Measurements from ENCODE around the gene NFYC. TPM values are rescaled to one million over a fixed set of nuclear protein-coding genes. Genes with fewer than 3 reads are reported as not detected.
A peak's percentile ranks its signal among the peaks of the same experiment; 100 is the strongest.
"Not testable (repeated sequence)": the region's sequence is repeated elsewhere in the genome, so short reads cannot be mapped to it uniquely, and the experiment has no call there.

Gene NFYC
- total RNA-seq, 1 experiment from 2014 or later = 83.0 TPM

- intact Hi-C loops (cut with micrococcal nuclease; ENCODE audit: unreplicated experiment) = no loop called here
- H3K4me3 ChIP-seq (ENCODE audit: low read depth, low read length, poor library complexity, severe bottlenecking) = no peak overlapping the region
- no peaks in the 10 kb centered on the region for H3K27me3 ChIP-seq (replicated peaks; ENCODE audit: insufficient read depth, low read depth, low read length, poor library complexity)
- no TSS peak for BruUV-seq (replicated peaks)
- H3K27ac ChIP-seq (ENCODE audit: low read depth, low read length, poor library complexity, severe bottlenecking) = peak overlapping the region; percentile 53
- no peaks in the 10 kb centered on the region for H3K9me3 ChIP-seq (ENCODE audit: low read depth, low read length, poor library complexity, severe bottlenecking)
- peaks cover 58% of the 10 kb centered on the region for H3K4me1 ChIP-seq (ENCODE audit: insufficient read depth, low read length, poor library complexity, severe bottlenecking)
- TF ChIP-seq, protein P1, sequence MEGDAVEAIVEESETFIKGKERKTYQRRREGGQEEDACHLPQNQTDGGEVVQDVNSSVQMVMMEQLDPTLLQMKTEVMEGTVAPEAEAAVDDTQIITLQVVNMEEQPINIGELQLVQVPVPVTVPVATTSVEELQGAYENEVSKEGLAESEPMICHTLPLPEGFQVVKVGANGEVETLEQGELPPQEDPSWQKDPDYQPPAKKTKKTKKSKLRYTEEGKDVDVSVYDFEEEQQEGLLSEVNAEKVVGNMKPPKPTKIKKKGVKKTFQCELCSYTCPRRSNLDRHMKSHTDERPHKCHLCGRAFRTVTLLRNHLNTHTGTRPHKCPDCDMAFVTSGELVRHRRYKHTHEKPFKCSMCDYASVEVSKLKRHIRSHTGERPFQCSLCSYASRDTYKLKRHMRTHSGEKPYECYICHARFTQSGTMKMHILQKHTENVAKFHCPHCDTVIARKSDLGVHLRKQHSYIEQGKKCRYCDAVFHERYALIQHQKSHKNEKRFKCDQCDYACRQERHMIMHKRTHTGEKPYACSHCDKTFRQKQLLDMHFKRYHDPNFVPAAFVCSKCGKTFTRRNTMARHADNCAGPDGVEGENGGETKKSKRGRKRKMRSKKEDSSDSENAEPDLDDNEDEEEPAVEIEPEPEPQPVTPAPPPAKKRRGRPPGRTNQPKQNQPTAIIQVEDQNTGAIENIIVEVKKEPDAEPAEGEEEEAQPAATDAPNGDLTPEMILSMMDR (conservative IDR thresholded peaks at IDR 0.05; ENCODE audit: low read depth, low read length) = no peak
- TF ChIP-seq EZH2 (IDR thresholded peaks at IDR 0.05; ENCODE audit: borderline replicate concordance, low read depth, low read length, poor library complexity, severe bottlenecking) = no peak
- H3K36me3 ChIP-seq (ENCODE audit: insufficient read depth, low read length, poor library complexity, severe bottlenecking) = no peaks in the 10 kb centered on the region
- peak; percentile 71 for DNase-seq (ENCODE audit: low spot score)
- CTCF ChIA-PET = no interaction called here
- POLR2A ChIA-PET (ENCODE audit: low non-redundant PET) = no interaction called here
Observed at GRCh38 chr1:40701684-40702083, 10.2 kb downstream of the NFYC start.

DNA sequence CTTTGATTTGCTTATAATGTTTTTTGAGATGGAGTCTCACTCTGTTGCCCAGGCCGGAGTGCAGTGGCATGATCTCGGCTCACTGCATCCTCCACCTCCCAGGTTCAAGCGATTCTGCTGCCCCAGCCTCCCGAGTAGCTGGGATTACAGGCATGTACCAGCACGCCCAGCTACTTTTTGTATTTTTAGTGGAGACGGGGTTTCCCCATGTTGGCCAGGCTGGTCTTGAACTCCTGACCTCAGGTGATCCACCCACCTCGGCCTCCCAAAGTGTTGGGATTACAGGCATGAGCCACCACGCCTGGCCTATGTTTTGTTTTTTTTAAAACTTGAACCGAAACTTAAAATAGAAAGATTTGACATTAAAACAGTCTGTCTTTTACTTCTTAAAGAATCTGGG is 11.3 kb downstream of the NFYC start:
- DNase-seq (ENCODE audit: low spot score); H3K27me3 ChIP-seq (replicated peaks; ENCODE audit: insufficient read depth, low read depth, low read length, poor library complexity); H3K4me3 ChIP-seq (ENCODE audit: low read depth, low read length, poor library complexity, severe bottlenecking); BruUV-seq (replicated peaks); H3K36me3 ChIP-seq (ENCODE audit: insufficient read depth, low read length, poor library complexity, severe bottlenecking); intact Hi-C loops (cut with micrococcal nuclease; ENCODE audit: unreplicated experiment); CTCF ChIA-PET; H3K9me3 ChIP-seq (ENCODE audit: low read depth, low read length, poor library complexity, severe bottlenecking): not testable (repeated sequence)
- peaks cover 52% of the 10 kb centered on the region for H3K4me1 ChIP-seq (ENCODE audit: insufficient read depth, low read length, poor library complexity, severe bottlenecking)
- peak overlapping the region; percentile 53 for H3K27ac ChIP-seq (ENCODE audit: low read depth, low read length, poor library complexity, severe bottlenecking)
- POLR2A ChIA-PET (ENCODE audit: low non-redundant PET) = interaction anchor here (0.7 kb wide), 1 partner anchor 42 kb away, joined by 3 read pairs; no protein-coding TSS in a partner anchor

DNA sequence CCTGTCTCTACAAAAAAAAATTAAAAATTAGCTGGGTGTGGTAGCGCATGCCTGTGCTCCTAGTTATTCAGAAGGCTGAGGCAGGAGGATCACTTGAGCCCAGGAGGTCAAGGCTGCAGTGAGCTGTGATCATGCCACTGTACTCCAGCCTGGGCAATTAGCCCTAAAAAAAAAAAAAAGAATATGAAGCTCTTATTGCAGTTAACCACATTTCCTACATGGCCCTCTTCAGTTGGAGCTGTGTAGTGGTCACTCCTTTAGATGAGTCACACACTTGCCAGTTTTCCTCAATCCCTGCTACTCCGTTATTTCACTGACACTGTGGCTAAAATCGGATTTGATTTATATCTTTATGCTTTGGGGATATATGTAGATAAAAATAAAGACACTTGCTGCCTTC is 11.8 kb downstream of the NFYC start:
- TF ChIP-seq, protein P1 (conservative IDR thresholded peaks at IDR 0.05; ENCODE audit: low read depth, low read length) = no peak
- no peak for TF ChIP-seq EZH2 (IDR thresholded peaks at IDR 0.05; ENCODE audit: borderline replicate concordance, low read depth, low read length, poor library complexity, severe bottlenecking)
- ChIA-PET CTCF (no interaction called here), POLR2A (ENCODE audit: low non-redundant PET) (interaction anchor here (0.7 kb wide), 1 partner anchor 10 kb away, joined by 6 read pairs; no protein-coding TSS in a partner anchor)
- DNase-seq (ENCODE audit: low spot score) = no peak
- H3K27ac ChIP-seq (ENCODE audit: low read depth, low read length, poor library complexity, severe bottlenecking) = no peak overlapping the region
- no TSS peak for BruUV-seq (replicated peaks)
- H3K4me3 ChIP-seq (ENCODE audit: low read depth, low read length, poor library complexity, severe bottlenecking) = no peak overlapping the region
- no peaks in the 10 kb centered on the region for H3K9me3 ChIP-seq (ENCODE audit: low read depth, low read length, poor library complexity, severe bottlenecking)
- intact Hi-C loops (cut with micrococcal nuclease; ENCODE audit: unreplicated experiment) = no loop called here
- H3K4me1 ChIP-seq (ENCODE audit: insufficient read depth, low read length, poor library complexity, severe bottlenecking) = peaks cover 53% of the 10 kb centered on the region
- H3K27me3 ChIP-seq (replicated peaks; ENCODE audit: insufficient read depth, low read depth, low read length, poor library complexity) = no peaks in the 10 kb centered on the region
- H3K36me3 ChIP-seq (ENCODE audit: insufficient read depth, low read length, poor library complexity, severe bottlenecking) = no peaks in the 10 kb centered on the region
